GM12878 (cell line): ENCODE results near the gene SPTAN1. TPM values are rescaled to one million over a fixed set of nuclear protein-coding genes. Genes with fewer than 3 reads are reported as not detected.

Experiments used
- BACH1 ChIP-seq: fragments of 450-650 bp; IDR thresholded peaks from 2 replicates; pipeline ENCODE4 v1.6.1; 2017; ENCODE audit warnings: mild to moderate bottlenecking, borderline replicate concordance
- CBX5 ChIP-seq: sonication (generic); IDR thresholded peaks from 2 replicates; pipeline ENCODE4 v1.6.1; 2016; ENCODE audit warnings: low read depth, moderate library complexity, mild to moderate bottlenecking, inconsistent platforms
- EZH2 ChIP-seq: IDR thresholded peaks from 2 replicates; pipeline ENCODE4 v1.6.1; 2012; ENCODE audit warnings: low read depth, mild to moderate bottlenecking, control low read depth, inconsistent platforms, low read length, borderline replicate concordance; ENCODE audit not compliant: control insufficient read depth
- FOS ChIP-seq: IDR thresholded peaks from 3 replicates; pipeline ENCODE4 v1.6.1; 2011; ENCODE audit warnings: borderline replicate concordance; ENCODE audit not compliant: insufficient read length; ENCODE audit errors: extremely low read depth
- GABPA ChIP-seq: IDR thresholded peaks from 2 replicates; pipeline ENCODE4 v1.6.1; 2014; ENCODE audit warnings: antibody characterized with exemption, low read depth, mild to moderate bottlenecking, inconsistent platforms
- HDGF ChIP-seq: fragments of 450-650 bp; IDR thresholded peaks from 2 replicates; pipeline ENCODE4 v1.6.1; 2016; ENCODE audit warnings: antibody characterized with exemption
- KAT2A ChIP-seq: conservative IDR thresholded peaks from 2 replicates; pipeline ENCODE4 v1.6.1; 2011; ENCODE audit warnings: low read depth, low read length; ENCODE audit not compliant: control insufficient read depth
- MYC ChIP-seq: IDR thresholded peaks from 2 replicates; pipeline ENCODE4 v1.6.1; 2011; ENCODE audit warnings: mild to moderate bottlenecking, low read length, moderate library complexity, inconsistent platforms; ENCODE audit not compliant: insufficient read depth, insufficient replicate concordance, insufficient read length, severe bottlenecking
- NBN ChIP-seq: fragments of 450-650 bp; IDR thresholded peaks from 2 replicates; pipeline ENCODE4 v1.6.1; 2016
- NFXL1 ChIP-seq: fragments of 450-650 bp; IDR thresholded peaks from 2 replicates; pipeline ENCODE4 v1.6.1; 2017; ENCODE audit warnings: antibody characterized with exemption, mild to moderate bottlenecking, borderline replicate concordance
- NFYB ChIP-seq: IDR thresholded peaks from 2 replicates; pipeline ENCODE4 v1.6.1; 2011; ENCODE audit warnings: low read depth, mild to moderate bottlenecking, low read length, improper control_type of control experiment, moderate library complexity; ENCODE audit not compliant: insufficient read depth
- NR2C2 ChIP-seq: IDR thresholded peaks from 2 replicates; pipeline ENCODE4 v1.6.1; 2011; ENCODE audit warnings: borderline replicate concordance, low read depth; ENCODE audit not compliant: control insufficient read depth, insufficient read length
- POLR2A ChIP-seq: IDR thresholded peaks from 2 replicates; pipeline ENCODE4 v1.6.1; 2011; ENCODE audit warnings: low read depth, mild to moderate bottlenecking, low read length
- RAD51 ChIP-seq: fragments of 450-650 bp; IDR thresholded peaks from 2 replicates; pipeline ENCODE4 v1.6.1; 2016; ENCODE audit warnings: moderate library complexity, mild to moderate bottlenecking, inconsistent platforms
- RELA ChIP-seq: fragments of 450-650 bp; IDR thresholded peaks from 2 replicates; pipeline ENCODE4 v1.8.0; 2014; ENCODE audit warnings: borderline replicate concordance; ENCODE audit not compliant: partially characterized antibody
- SUZ12 ChIP-seq: fragments of 200-600 bp; sonication (generic); IDR thresholded peaks from one replicate; pipeline ENCODE4 v1.6.1; 2018; ENCODE audit warnings: antibody characterized with exemption, mild to moderate bottlenecking; ENCODE audit not compliant: unreplicated experiment
- polyA plus RNA-seq, 11 experiments: library from polyadenylated mRNA; depleted of rRNA in 4 of 11; unstranded in 6 of 11; stranded (reverse) in 5 of 11; fragments of >200 nt; fragmentation: Nextera tagmentation in 4 of 11; fragmentation: Illumina TruSeq in 1 of 11; extraction: Ambion mirVana in 4 of 11; extraction: Trizol in 1 of 11; gene quantifications; 1 replicate in 1 of 11; 2 replicates in 10 of 11; pipeline versions ENCODE4 v1.2.1 to v1.2.3, GENCODE V29; 2011 to 2016; ENCODE audit warnings: inconsistent platforms in 2 of 11, missing spikeins in 2 of 11, low read depth in 1 of 11
- total RNA-seq, 4 experiments: library from RNA; depleted of rRNA in 3 of 4; stranded (reverse); fragments of >200 nt in 3 of 4; fragmentation: Illumina TruSeq in 1 of 4; extraction: Trizol in 1 of 4; gene quantifications; 2 replicates each; pipeline versions ENCODE4 v1.2.1 to v1.2.3, GENCODE V29; 2013 to 2021
- TF ChIP-seq, protein P1 (sequence below): IDR thresholded peaks from 2 replicates; pipeline ENCODE4 v1.6.1; 2012; ENCODE audit warnings: low read depth, low read length, improper control_type of control experiment
- TF ChIP-seq, protein P2 (sequence below): fragments of 450-650 bp; formaldehyde crosslinking; IDR thresholded peaks from 2 replicates; pipeline ENCODE4 v1.4.0; 2022; ENCODE audit warnings: mild to moderate bottlenecking, moderate library complexity
- TF ChIP-seq, protein P3 (sequence below): fragments of 450-650 bp; IDR thresholded peaks from 2 replicates; pipeline ENCODE4 v1.6.1; 2017; ENCODE audit warnings: mild to moderate bottlenecking, moderate library complexity

The SPTAN1 gene
- total and polyA plus RNA-seq, 10 of the 15 experiments (the other 5 are each of a cell fraction or from before 2014, with no cell fraction given): 18.7 to 156 (median 73.6) TPM

DNA sequence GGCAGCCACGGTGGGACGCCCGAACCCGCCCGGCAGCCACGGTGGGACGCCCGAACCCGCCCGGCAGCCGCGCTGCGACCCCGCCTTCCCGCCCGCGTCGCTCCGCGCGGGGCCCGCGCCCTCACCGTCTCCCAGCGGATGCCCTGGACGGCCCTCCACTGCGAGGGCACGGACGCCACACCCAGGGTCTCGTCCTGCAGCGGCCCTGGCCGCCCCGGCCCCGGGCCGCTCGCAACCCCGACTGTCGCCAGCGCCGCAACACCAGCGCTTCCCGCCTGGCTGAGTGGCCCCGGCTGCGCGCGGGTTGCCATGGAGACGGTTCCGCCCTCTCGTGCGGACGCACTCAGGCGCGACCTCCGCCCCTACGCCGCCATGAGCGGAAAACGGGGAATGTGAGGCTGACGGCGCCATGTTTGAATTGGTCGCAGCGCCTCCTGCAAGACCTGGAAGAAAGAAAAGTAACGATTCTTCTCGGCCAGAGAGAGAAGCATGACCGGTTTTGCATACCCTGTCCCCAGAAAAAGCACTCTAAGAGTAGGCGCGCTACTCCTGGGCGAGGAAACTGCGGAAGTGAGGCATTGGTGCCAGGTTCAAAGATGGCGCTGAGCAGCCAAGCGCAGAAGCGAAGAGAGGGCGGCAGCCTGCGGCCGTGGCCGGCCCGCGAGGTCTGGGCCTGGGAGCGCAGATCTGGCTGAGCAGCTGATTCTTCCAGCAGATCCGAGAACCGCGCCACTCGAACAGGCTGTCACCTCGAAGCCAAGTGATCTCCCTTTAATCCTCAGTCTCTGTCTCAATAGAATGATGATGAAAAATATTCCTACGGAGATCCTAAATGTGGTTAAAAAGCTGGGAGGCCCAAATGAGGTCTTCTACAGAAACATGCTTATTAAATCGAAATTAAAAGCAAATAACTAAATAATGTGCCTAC, 104.3 kb downstream of the SPTAN1 start, which contains the start of gene DYNC2I2 (continued):
- TF ChIP-seq HDGF: 0 out of 2 replicates have a peak, but pooled peaks have one; percentile 64
- TF ChIP-seq KAT2A: no peak
- TF ChIP-seq, protein P1, sequence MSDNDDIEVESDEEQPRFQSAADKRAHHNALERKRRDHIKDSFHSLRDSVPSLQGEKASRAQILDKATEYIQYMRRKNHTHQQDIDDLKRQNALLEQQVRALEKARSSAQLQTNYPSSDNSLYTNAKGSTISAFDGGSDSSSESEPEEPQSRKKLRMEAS: peak; percentile 66; the same call in 1 of the 2 replicates
- peak; percentile 83 for TF ChIP-seq POLR2A
- no peak for TF ChIP-seq NR2C2
- no peak for TF ChIP-seq SUZ12
- no peak for TF ChIP-seq CBX5
- TF ChIP-seq BACH1: peak; percentile 85
- TF ChIP-seq, protein P2, sequence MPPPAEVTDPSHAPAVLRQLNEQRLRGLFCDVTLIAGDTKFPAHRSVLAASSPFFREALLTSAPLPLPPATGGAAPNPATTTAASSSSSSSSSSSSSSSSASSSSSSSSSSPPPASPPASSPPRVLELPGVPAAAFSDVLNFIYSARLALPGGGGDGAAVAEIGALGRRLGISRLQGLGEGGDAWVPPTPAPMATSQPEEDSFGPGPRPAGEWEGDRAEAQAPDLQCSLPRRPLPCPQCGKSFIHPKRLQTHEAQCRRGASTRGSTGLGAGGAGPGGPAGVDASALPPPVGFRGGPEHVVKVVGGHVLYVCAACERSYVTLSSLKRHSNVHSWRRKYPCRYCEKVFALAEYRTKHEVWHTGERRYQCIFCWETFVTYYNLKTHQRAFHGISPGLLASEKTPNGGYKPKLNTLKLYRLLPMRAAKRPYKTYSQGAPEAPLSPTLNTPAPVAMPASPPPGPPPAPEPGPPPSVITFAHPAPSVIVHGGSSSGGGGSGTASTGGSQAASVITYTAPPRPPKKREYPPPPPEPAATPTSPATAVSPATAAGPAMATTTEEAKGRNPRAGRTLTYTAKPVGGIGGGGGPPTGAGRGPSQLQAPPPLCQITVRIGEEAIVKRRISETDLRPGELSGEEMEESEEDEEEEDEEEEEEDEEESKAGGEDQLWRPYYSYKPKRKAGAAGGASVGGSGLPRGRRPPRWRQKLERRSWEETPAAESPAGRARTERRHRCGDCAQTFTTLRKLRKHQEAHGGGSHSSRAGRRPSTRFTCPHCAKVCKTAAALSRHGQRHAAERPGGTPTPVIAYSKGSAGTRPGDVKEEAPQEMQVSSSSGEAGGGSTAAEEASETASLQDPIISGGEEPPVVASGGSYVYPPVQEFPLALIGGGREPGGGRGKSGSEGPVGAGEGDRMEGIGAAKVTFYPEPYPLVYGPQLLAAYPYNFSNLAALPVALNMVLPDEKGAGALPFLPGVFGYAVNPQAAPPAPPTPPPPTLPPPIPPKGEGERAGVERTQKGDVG (CRISPR knock-in tag): no peak
- TF ChIP-seq, protein P3, sequence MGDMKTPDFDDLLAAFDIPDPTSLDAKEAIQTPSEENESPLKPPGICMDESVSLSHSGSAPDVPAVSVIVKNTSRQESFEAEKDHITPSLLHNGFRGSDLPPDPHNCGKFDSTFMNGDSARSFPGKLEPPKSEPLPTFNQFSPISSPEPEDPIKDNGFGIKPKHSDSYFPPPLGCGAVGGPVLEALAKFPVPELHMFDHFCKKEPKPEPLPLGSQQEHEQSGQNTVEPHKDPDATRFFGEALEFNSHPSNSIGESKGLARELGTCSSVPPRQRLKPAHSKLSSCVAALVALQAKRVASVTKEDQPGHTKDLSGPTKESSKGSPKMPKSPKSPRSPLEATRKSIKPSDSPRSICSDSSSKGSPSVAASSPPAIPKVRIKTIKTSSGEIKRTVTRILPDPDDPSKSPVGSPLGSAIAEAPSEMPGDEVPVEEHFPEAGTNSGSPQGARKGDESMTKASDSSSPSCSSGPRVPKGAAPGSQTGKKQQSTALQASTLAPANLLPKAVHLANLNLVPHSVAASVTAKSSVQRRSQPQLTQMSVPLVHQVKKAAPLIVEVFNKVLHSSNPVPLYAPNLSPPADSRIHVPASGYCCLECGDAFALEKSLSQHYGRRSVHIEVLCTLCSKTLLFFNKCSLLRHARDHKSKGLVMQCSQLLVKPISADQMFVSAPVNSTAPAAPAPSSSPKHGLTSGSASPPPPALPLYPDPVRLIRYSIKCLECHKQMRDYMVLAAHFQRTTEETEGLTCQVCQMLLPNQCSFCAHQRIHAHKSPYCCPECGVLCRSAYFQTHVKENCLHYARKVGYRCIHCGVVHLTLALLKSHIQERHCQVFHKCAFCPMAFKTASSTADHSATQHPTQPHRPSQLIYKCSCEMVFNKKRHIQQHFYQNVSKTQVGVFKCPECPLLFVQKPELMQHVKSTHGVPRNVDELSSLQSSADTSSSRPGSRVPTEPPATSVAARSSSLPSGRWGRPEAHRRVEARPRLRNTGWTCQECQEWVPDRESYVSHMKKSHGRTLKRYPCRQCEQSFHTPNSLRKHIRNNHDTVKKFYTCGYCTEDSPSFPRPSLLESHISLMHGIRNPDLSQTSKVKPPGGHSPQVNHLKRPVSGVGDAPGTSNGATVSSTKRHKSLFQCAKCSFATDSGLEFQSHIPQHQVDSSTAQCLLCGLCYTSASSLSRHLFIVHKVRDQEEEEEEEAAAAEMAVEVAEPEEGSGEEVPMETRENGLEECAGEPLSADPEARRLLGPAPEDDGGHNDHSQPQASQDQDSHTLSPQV: no peak
- peak; percentile 54; the same call in 1 of the 2 replicates for TF ChIP-seq RAD51
- peak; percentile 59 for TF ChIP-seq MYC
- TF ChIP-seq NFXL1: 0 out of 2 replicates have a peak, but pooled peaks have one; percentile 61
- no peak for TF ChIP-seq FOS
- TF ChIP-seq NBN: peak; percentile 93
- no peak for TF ChIP-seq GABPA
- no peak for TF ChIP-seq RELA
- no peak for TF ChIP-seq EZH2
- no peak for TF ChIP-seq NFYB
